ENCODE measurements around the gene NFIC.
A peak's percentile ranks its signal among the peaks of the same experiment; 100 is the strongest.
"Not testable (repeated sequence)": the region's sequence is repeated elsewhere in the genome, so short reads cannot be mapped to it uniquely, and the experiment has no call there.

The NFIC gene

GRCh38 chr19:3491396-3492119, 125.2 kb downstream of the NFIC start:
- DNase-seq (ENCODE audit: low read depth, low spot score) = no peak

- DNase-seq (ENCODE audit: low read depth, low spot score) = no peak
Observed at GRCh38 chr19:3492131-3492839, 125.9 kb downstream of the NFIC start.

- DNase-seq (ENCODE audit: low read depth, low spot score) = no peak
Observed at GRCh38 chr19:3492919-3493318, 126.5 kb downstream of the NFIC start.

- DNase-seq (ENCODE audit: low read depth, low spot score) = no peak
Observed at GRCh38 chr19:3493651-3494050, 127.3 kb downstream of the NFIC start.

GRCh38 chr19:3494051-3494450, 127.7 kb downstream of the NFIC start:
- peak; percentile 65 for DNase-seq (ENCODE audit: low read depth, low spot score)

DNA sequence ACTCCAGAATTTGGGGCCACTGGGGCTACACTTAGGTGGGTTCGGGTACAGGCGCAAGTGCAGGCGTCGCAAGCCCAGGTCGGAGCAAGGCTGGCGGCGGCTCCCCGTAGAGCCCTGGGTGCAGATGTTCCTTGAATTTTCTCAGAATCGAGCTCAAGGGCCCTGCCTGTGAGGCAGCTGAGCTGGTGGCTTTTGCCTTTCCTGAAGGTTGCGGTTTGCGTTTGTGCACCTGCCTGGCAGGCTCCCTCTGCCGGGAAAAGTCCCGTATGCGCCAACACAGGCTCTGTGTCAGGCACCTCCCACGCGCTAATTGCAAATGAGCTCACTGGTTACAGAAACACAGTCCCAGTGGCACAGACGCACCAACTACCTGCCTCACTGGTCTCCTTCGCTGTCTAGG, 128.2 kb downstream of the NFIC start:
- no peak for DNase-seq (ENCODE audit: low read depth, low spot score)

DNA sequence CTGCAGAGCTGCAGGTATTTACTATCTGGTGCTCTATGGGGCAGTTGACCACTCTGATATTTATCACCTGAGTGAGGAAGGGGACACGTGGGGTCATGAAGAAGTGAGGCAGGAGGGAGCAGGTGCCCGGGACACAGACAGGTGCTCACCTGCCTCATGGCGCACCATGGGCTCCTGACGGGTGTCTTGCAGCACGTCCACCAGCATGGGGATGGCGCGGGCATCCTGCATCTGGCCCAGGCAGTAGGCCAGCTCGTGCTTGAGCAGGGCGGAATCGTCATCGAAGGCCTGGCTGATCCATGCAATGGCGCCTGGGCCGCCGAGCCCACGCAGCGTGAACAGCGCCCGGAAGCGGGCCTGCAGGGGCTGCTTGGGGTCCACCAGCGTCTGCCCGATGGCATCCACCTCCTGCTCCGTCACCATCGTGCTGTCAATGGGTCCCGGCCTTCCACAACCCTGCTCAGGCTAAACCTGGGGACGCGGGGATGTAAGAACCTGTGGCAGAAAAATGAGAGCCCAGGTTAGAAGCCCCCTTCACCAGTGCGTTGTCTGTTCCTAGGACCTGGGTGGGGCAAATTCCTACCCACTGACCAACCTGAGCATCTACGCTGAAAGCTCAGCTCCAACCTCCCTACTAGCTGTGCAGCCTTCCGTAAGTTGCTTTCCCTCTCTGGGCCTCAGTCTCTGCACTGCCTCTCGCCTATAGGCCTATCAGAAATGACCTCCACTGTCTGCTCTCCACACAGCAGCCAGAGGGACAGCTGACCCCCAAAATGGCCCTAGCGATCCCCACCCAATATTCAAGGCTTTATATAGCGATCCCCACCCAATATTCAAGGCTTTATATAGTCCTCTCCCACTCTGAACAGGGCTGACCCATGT, 130.2 kb downstream of the NFIC start:
- DNase-seq (ENCODE audit: low read depth, low spot score) = no peak

GRCh38 chr19:3497757-3498520, 131.6 kb downstream of the NFIC start:
- no peak for DNase-seq (ENCODE audit: low read depth, low spot score)

DNA sequence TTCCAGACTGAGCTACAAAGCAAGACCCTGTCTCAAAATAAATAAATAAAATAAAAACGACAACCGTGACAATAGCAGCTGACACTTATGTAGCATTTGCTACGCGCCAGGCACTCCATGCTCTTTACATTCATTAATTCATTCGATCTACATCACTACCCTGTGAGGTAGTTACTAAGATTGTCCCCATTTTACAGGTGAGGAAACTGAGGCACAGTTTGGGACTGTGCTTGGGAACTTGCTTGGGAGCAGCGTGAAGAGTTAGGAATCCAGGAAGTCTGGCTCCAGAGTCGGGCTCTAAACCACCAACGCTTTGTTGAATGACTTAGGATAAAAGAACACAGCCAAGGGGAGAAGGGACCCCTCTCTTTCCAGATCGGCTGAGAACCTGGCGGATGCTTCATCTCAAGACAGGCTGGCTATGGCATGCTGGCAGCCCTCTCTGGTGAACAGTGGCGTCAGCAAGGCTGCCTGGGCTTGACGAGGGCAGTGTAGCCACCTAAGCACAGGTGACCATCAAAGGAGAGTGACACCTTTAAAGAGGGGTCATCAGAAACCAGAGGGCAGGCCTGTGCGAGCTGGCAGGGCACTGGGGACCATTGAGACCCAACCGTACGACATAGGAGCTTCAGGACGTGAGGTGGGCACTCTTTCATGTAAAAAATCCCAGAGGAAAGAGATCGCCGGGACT, 133.5 kb downstream of the NFIC start:
- DNase-seq (ENCODE audit: low read depth, low spot score) = no peak

- DNase-seq (ENCODE audit: low read depth, low spot score) = peak; percentile 97
Observed at GRCh38 chr19:3500429-3501101, 134.2 kb downstream of the NFIC start, which contains the start of gene DOHH. DOHH (minus strand) TSS chr19:3500674; CDS start chr19:3496814, 3,860 bp downstream.

DNA sequence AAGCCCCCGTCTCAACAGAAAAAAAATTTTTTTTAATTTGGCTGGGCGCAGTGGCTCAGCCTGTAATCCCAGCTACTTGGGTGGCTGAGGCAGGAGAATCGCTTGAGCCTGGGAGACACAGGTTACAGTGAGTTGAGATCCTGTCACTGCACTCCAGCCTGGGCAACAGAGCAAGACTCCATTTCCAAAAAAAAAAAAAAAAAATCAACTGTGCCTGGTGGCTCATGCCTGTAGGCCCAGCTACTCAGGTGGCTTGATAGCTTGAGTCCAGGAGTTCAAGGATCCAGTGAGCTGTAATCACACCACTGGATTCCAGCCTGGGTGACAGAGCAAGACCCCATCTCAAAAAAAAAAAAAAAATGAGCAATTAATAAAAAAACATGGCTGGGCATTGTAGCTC, 135.4 kb downstream of the NFIC start:
- DNase-seq (ENCODE audit: low read depth, low spot score) = no peak

DNA sequence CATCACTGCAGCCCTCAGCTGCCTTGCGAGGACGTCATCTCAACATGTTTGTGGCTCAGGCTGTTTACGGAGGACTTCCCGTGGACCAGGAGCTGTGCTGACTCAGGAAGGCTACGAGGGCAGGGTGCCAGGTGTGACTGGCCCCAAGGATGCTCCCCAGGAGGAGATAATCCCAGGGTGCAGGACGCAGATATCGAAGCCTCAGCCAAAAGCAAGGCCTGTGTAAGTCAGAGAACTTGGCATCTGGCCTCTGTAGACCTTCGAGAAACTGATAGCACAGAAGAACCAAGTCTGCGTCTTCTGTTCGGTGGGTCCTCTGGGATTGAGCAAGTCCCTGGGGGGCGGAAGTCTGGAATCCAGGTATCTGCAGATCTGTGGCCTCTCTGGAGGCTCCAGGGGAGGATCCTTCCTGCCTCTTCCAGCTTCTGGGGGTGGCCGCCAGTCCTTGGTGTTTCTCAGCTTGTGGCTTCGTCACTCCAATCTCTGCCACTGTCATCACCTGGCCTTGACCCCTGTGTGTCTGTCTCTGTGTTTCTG, 136.7 kb downstream of the NFIC start:
- DNase-seq (ENCODE audit: low read depth, low spot score) = no peak

DNA sequence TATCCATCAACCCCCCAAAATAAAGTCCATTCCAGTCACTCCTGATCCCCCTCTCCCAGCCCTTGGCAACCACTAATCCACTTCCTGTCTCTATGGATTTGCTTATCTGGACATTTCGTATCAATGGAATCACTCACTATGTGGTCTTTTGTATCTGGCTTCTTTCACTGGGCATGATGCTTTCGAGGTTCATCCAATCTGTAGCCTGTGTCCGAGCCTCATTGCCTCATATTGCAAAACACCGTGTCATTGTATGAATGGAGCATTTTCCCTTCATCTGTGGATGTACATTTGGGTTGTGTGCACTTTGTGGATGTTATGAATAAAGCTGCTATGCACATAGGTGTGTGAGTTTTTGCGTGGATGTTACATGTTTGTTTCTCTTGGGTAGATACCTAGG, 138.4 kb downstream of the NFIC start:
- no peak for DNase-seq (ENCODE audit: low read depth, low spot score)

DNA sequence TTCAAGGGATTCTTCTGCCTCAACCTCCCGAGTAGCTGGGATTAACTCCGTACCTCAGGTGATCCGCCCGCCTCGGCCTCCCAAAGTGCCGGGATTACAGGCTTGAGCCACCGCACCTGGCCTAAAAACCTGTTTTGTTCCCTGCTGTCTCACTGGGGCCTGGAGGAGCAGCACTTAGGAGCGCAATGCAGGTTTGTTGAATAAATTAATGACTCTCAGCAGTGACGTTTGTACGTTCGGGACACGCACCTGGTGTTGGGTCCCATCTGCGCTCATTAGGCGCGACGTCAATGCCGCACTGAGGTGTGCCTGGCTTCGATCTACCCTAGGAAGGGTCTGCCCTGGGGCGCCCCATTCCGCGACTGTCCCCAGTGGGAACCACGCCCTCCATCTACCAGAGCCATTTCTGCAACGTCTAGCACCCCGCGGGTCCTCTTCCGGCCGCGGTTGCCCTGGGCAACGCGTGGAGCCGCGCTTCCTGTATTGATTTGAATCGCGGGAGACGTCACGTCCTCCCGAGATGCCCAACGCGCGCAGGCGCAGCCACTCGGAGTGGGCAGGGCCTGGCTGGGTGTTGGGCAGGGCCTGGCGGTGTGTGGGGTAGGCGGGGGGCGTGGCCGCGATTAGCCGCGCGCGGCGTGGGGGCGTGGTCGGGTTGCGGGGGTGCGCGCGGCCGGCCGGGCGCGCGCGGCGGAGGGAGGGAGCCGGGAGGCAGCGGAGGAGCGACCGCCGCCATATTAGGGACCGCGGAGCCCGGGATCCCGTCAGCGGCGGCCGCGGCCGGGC, 139.4 kb downstream of the NFIC start, which contains the start of gene FZR1:
FZR1 (plus strand) TSS at position 714 of the 786 bp plus-strand sequence. CDS start 16,679 bp downstream, outside the sequence.
- peak; percentile 98 for DNase-seq (ENCODE audit: low read depth, low spot score)

DNA sequence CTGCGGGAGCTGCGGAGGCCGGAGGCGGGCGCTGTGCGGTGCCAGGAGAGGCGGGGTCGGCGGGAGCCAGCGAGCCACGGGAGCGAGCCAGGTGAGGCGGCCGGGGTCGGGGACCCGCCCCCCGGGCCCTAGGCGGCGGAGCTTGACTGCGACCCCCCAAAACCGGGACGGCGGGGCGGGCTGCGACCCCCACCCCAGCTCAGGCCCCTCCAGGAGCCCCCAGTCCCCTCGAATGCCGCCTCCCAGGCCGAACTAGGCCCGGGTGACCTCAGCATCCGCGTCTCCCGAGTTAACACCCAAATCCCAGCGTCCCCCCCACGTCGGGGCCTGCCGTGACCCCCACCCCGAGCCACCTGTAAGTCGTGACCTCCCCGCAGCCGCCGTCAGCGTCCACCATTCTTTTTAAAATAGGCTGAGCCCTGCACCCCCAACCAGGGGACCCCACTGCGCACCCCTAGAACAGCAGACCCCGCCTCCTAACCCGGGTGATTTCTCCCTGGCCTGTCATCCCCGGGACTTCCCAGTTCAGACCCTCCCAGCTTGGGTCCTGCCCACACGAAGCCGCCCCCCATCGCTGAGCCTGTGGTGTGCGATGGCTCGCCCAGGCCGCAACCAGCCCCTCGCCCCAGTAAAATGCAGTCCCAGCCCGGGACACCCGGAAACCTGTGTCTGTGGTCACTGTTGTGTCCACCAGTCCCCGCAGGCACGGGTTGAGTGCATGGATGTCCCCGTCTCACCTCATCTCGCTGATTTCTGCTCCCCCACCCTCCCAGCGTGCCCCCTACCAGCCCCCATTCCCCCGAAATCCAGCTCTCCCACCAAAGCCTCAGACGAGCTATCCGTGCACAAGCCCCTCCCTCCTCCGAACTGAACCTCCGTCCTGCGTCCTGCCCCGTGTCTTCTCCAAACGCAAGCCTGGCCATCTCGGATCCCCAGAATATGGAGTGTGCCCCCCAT, 140.3 kb downstream of the NFIC start:
- no peak for DNase-seq (ENCODE audit: low read depth, low spot score)

DNA sequence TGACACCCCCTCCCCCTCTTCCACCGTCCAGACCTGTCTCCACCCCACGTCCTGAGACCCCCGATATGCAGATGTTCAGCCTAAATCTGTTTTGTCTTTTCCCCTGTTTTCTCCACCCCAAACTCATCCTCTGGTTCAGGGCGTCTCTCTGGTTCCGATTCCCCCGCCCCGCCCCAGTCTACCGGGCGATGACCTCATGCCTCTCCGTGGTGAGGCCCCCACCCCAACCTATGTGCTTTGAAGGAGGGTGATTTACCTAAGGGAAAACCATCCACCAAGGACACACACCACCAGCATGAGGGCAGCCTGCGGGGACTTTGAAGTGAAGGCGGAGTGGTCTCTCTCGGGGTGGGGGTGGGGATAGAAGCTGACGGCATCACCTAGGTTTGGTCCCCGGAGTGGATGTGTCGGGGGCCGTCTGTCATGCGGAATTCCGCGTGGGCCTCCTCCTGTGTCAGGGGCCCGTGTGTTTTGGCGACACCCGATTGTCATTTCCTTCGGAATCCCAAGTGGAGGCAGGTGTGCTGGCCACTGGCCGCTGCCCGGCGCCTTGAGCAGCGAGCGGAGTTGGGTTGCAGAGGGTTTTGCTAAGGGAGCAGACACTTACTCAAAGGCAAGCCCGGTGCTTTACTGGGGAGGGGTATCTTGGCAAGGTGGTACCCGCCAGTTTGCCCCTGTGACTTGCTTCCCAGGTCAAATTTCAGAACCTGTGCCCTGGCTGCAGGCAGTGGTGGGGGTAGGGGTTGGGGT, 141.2 kb downstream of the NFIC start:
- DNase-seq (ENCODE audit: low read depth, low spot score) = peak; percentile 42

DNA sequence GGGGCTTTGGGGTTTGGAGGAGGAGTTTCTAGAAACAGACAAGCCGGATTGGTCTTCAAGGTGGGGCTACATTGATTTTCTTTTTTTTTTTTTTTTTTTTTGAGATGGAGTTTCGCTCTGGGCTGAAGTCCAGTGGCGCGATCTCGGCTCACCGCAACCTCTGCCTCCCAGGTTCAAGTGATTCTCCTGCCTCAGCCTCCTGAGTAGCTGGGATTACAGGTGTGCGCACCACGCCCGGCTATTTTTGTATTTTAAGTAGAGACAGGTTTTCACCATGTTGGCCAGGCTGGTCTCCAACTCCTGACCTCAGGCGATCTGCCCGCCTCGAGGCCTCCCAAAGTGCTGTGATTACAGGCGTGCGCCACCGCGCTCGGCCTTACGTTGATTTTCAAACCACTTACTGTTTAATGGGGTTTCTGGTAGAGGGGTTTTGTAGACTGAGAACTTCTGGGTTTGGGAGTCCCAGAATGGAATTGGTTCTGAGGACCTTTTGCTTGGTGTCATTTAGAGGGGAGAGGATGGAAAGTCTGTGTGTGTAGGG, 141.8 kb downstream of the NFIC start:
- DNase-seq (ENCODE audit: low read depth, low spot score) = not testable (repeated sequence)

Data from ELF-1 (cell line).